HEK293 (cell line): Measurements from ENCODE around the gene GGTA1.

Experiments
- SP2 ChIP-seq: fragments of 450-650 bp; formaldehyde crosslinking; IDR thresholded peaks from 2 replicates; pipeline ENCODE4 v1.5.1; 2016; ENCODE audit warnings: missing biosample characterization, missing genetic modification characterization
- YY1 ChIP-seq: fragments of 450-650 bp; formaldehyde crosslinking; IDR thresholded peaks from 2 replicates; pipeline ENCODE4 v1.5.1; 2018; ENCODE audit warnings: missing biosample characterization, missing genetic modification characterization
- ZBTB21 ChIP-seq: fragments of 450-650 bp; formaldehyde crosslinking; IDR thresholded peaks from 2 replicates; pipeline ENCODE4 v1.5.1; 2017; ENCODE audit warnings: missing biosample characterization, missing genetic modification characterization
- ZBTB8A ChIP-seq: fragments of 450-650 bp; formaldehyde crosslinking; IDR thresholded peaks from 2 replicates; pipeline ENCODE4 v1.5.1; 2016; ENCODE audit warnings: missing biosample characterization, missing genetic modification characterization
- ZNF133 ChIP-seq: fragments of 450-650 bp; formaldehyde crosslinking; IDR thresholded peaks from 2 replicates; pipeline ENCODE4 v1.5.1; 2016; ENCODE audit warnings: missing biosample characterization, missing genetic modification characterization
- ZNF223 ChIP-seq: fragments of 450-650 bp; formaldehyde crosslinking; IDR thresholded peaks from 2 replicates; pipeline ENCODE4 v1.5.1; 2016; ENCODE audit warnings: missing biosample characterization, missing genetic modification characterization
- ZNF274 ChIP-seq, 2 experiments: fragments of 200-500 bp in 1 of 2; fragments of 450-650 bp in 1 of 2; sonication (Bioruptor generic) in 1 of 2; formaldehyde crosslinking in 1 of 2; IDR thresholded peaks; 2 replicates each; pipeline versions ENCODE4 v1.5.1 to v1.6.1; 2014 to 2016; ENCODE audit warnings: borderline replicate concordance in 1 of 2, inconsistent platforms in 1 of 2, low read length in 1 of 2, missing biosample characterization in 1 of 2, missing genetic modification characterization in 1 of 2
- ZNF324 ChIP-seq: fragments of 450-650 bp; formaldehyde crosslinking; IDR thresholded peaks from 2 replicates; pipeline ENCODE4 v1.5.1; 2016; ENCODE audit warnings: missing biosample characterization, missing genetic modification characterization
- TF ChIP-seq, protein P1 (sequence below): fragments of 450-650 bp; formaldehyde crosslinking; IDR thresholded peaks from 2 replicates; pipeline ENCODE4 v1.5.1; 2016; ENCODE audit warnings: missing biosample characterization, missing genetic modification characterization
- TF ChIP-seq, protein P2 (sequence below): fragments of 450-650 bp; formaldehyde crosslinking; IDR thresholded peaks from 2 replicates; pipeline ENCODE4 v1.5.1; 2016; ENCODE audit warnings: missing biosample characterization, missing genetic modification characterization

DNA sequence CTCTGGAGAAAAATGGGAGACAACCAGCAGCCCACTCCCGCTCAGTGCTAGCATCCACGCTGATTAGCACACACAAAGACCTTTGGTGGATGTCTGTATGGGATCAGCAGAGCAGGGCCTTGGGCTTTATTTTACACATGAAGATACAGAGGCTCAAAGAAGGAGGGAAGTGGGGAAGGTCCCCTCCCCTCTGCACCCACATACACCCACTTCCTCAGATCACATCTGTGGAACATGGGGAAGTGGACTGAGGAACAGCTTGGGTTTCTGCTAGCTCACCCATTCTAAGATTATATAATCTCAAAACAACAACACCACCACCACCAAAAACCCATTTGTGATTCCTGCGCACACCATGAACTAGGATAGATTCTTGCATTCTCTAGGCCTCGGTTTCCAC is 14.0 kb downstream of the GGTA1 start:
- TF ChIP-seq, protein P1, sequence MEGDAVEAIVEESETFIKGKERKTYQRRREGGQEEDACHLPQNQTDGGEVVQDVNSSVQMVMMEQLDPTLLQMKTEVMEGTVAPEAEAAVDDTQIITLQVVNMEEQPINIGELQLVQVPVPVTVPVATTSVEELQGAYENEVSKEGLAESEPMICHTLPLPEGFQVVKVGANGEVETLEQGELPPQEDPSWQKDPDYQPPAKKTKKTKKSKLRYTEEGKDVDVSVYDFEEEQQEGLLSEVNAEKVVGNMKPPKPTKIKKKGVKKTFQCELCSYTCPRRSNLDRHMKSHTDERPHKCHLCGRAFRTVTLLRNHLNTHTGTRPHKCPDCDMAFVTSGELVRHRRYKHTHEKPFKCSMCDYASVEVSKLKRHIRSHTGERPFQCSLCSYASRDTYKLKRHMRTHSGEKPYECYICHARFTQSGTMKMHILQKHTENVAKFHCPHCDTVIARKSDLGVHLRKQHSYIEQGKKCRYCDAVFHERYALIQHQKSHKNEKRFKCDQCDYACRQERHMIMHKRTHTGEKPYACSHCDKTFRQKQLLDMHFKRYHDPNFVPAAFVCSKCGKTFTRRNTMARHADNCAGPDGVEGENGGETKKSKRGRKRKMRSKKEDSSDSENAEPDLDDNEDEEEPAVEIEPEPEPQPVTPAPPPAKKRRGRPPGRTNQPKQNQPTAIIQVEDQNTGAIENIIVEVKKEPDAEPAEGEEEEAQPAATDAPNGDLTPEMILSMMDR = no peak
- TF ChIP-seq ZNF223 (tag by site-specific recombination) (no peak), ZBTB21 (tag by site-specific recombination) (no peak), ZNF274 (IDR thresholded peaks at IDR 0.05; ENCODE audit: low read length) (no peak), ZNF274 (tag by site-specific recombination; IDR thresholded peaks at IDR 0.05; ENCODE audit: borderline replicate concordance) (no peak), SP2 (tag by site-specific recombination) (no peak), ZBTB8A (tag by site-specific recombination) (no peak), YY1 (no peak), ZNF324 (tag by site-specific recombination) (no peak), ZNF133 (tag by site-specific recombination) (no peak)
- TF ChIP-seq, protein P2, sequence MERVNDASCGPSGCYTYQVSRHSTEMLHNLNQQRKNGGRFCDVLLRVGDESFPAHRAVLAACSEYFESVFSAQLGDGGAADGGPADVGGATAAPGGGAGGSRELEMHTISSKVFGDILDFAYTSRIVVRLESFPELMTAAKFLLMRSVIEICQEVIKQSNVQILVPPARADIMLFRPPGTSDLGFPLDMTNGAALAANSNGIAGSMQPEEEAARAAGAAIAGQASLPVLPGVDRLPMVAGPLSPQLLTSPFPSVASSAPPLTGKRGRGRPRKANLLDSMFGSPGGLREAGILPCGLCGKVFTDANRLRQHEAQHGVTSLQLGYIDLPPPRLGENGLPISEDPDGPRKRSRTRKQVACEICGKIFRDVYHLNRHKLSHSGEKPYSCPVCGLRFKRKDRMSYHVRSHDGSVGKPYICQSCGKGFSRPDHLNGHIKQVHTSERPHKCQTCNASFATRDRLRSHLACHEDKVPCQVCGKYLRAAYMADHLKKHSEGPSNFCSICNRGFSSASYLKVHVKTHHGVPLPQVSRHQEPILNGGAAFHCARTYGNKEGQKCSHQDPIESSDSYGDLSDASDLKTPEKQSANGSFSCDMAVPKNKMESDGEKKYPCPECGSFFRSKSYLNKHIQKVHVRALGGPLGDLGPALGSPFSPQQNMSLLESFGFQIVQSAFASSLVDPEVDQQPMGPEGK (tag by site-specific recombination) = no peak
